HG02885 (cell line): ENCODE measurements around the gene TSHZ2.
A peak's percentile ranks its signal among the peaks of the same experiment; 100 is the strongest.

Source experiments
- ATAC-seq: cut with Tn5 transposase; IDR thresholded peaks from one replicate; pipeline ENCODE4 v1.9.1; 2021; ENCODE audit warnings: mild to moderate bottlenecking; ENCODE audit not compliant: unreplicated experiment, poor library complexity

Gene TSHZ2

GRCh38 chr20:53183181-53183580, 211.0 kb downstream of the TSHZ2 start:
- no peak for ATAC-seq

DNA sequence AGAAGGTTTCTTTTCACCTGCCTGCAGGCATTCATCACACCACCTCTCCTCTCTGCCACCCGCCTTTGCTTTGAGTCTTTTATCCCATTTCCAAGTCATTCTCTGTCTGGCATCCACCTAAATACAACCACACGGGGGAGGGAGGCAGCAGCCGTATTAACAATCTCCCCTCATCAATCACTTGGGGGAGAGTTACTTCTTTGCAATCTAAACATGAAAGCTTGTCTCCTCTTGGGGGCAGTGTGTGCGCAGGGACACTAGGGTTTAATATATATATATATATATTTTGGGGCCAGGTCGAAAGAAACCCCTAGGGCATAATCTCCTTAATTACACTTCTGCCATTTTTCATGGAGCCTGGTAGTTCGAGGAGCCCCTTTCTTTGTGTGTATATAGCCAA, 214.5 kb downstream of the TSHZ2 start:
- ATAC-seq: no peak

- ATAC-seq: no peak
Measured at GRCh38 chr20:53187392-53188068, 215.4 kb downstream of the TSHZ2 start.

DNA sequence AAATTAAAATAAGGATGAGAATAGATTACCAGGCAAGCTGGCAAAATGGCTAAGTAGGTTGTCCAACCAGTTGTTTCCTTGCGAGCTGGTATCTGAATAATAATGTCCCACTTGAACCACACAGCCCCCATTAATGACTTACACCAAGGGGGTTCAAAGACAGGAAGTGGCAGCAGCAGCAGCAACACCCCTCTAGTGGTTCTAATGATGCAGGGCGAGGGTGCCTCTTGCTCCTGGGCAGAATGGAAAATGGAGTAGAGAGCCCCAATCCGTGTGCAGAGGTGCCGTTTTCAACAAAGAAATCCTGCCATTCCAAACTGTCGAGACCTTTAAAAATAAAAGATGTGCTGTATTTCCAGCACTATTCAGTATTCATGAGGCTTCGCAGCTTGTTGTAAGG, 218.1 kb downstream of the TSHZ2 start:
- no peak for ATAC-seq

DNA sequence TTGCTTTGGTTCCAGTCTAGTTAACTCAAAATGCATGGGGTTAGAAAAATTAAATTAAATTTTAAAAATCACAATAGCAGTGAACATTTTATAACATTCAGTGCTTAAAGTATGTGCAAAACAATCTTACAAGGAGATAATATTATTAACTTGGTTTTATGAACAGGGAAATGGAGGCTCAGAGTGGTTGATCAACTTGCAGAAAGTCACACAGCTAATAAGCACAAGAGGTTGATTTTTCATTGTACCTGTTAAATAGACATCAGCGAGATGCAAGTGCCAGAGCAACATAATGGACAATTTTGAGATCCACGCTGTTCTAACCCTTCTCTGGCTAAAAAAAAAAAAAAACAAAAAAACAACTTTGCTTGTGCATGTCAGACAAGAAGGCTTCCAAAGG, 219.8 kb downstream of the TSHZ2 start:
- no peak for ATAC-seq

DNA sequence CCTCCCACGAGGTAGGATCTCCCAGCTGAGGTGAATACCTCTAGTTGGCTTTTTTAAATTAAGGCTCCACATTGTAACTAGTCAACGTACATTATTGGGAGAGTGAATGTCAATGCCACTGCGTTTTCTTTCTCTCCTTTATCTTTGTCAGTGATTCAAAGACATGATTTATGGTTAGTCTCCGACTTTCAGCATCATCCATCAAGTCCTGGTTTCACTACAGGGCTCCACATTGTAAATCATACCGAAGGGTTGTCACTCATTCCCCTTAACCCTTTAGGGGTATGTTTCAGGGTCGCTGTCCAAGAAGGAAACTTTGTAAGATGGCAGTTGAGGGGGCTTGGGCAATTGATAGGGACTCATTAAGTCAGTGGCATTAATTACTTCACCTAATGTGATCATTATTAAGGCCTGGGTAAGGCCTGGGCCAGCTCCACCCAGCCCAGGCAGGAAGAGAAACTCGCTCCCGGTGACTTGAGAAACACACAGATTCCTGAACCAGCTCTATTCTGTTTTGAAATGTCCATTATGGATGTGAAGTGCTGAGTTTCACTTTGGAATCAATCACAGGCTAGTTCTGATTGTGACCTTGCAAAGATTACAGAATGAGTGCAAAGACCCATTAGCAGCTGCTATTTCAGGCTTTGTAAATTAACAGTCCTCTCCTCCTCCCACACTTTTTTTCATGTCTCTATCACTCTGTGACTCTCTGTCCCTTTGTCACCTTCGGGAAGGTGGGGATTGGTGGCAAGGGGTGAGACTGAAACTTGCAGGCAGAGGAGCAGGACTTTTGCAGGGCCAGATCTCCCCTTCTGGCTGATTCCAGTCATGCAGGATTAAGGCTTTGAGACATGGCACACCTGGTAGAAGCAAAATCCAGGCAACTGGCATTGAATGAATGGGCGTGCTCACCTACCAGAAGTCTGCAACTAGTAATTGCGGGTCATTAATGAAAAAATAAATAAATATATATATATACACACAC, 222.4 kb downstream of the TSHZ2 start:
- no peak for ATAC-seq

DNA sequence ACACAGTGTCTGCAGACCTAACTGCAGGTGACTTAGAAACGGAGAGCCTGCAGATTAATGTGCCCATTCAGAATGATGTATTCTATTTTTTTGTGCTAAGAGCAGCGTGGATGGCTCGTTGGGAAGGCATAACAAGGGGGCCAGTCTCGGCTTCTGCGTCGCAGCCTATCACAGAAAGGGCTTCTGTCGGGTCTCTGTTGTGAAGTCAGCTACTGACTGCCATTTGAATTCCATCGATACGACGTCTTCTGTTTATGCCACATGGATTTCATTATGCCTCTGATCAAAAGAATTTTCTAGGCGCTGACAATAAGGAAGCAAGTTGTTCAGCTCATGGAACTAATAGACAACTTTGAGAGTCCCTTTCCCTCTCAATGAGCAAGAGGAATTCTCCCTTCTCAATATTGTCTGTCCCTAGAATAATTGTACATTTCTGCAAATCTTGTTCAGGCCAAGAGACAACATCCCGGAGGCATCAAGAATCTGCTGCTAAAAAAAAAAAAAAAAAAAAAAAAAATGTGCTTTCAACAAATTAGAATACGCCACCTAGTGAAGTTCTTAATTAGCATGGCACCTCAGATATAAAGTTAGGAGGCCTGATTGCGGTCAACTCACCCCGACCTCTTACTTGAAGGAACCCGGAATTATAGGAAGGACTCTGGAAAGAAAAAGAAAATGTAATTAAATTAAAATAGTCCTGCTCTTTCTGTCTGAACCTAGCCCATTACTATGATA, 223.9 kb downstream of the TSHZ2 start:
- ATAC-seq: no peak

DNA sequence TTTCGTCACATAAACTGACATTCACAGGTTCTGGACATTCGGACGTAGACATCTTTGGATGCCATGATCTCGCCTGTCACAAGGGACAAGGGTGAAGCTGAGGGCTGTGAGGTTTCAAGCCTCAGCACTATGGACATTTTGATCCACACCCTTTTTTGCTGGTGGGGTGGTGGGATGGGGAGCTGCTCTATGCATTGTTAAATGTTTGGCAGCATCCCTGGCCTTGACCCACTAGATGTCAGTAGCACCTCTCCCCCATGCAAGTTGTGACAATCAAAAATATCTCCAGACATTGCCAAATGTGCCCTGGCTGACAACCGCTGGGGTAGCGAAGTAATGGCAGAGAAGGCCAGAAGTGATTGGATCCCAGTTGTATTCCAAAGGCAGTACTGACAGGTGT, 229.4 kb downstream of the TSHZ2 start:
- no peak for ATAC-seq

DNA sequence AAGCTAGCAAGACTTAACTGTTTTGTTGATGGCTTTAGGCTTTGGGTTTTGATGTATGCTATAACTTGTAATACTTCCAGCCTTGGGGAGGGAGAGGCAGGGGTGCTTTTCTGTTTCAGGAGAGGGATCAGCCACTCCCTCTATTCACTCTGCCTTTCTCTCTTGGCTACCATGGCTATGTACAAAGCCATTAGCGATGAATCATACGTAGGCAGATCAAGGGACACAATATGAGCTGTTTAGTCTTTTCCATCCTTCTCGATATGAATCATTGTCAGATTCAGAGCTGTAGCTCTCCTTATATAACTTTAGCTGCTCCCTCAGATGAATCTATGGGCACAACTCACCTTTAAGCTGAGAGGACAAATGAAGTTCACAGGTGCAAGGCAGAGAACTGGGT, 230.6 kb downstream of the TSHZ2 start:
- ATAC-seq: no peak

DNA sequence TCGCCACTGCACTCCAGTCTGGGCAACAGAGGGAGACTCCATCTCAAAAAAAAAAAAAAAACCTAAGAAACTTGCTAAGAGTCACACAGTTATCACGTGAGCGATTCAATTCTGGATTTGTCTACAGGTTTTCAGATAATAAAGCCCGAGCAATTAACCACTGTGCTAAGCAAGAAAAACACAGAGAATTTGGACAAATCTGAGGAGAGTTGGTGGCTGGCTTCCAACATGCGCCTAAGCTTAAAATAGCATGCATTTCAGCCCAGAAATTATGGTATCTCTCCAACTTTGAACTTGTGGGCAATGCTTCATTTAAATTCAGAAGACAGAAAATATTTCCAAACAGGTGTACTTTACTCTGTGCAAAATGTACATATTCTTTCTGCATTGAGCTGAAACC, 232.9 kb downstream of the TSHZ2 start:
- no peak for ATAC-seq

DNA sequence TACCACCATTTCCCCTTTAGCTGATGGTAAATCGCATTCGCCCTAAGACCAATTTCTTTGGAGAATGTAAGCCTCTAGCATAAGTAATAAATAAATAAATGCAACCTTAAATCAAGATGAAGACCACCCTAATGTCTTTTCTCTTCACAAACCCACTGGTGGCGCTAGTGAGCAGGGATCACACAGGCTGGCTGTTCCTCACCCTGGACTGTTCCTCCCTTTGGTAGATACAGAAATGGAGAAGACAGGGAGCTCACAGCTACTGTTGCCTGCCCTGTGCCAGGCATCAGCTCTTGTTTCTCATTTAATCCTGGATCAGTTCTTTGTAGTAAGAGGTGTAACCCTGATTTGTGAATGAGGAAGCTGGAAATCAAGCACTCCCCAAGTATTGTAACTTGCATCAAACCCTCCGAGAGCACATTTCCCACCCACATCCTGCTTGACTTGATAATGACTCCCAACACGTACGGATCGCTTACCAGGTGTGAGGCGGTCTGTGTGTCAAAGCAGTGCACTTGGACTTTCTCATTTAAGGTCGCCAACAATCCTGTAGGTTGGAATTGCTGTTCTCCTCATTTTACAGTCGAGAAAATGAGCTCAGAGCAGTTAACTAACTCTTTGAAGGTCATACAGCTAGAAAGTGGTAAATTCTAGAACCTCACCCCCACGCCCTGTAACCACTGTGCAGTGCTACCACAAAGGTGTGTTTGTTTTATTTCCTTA, 236.1 kb downstream of the TSHZ2 start:
- no peak for ATAC-seq

- no peak for ATAC-seq
Measured at GRCh38 chr20:53210041-53210440, 237.9 kb downstream of the TSHZ2 start.

GRCh38 chr20:53210931-53211330, 238.8 kb downstream of the TSHZ2 start:
- ATAC-seq: no peak

DNA sequence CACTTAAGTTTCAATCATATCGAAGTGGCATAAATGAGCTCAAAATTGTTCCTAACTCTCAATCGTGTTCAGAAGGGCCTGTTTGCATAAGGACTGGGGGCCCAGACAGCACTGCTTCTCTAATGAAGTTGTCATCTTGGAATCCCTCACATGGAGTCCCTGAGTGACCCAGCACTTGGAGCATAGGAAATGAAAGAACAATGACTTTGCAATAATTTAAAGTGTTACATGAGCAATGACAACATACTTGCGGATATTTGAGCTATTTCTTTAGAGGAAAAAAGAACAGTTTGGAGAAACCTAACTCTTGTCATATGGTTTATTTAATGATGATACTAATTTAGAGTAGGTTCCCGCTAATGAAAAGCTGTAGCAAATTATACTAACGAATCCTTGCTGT, 239.9 kb downstream of the TSHZ2 start:
- ATAC-seq: no peak

GRCh38 chr20:53214392-53214791, 242.2 kb downstream of the TSHZ2 start:
- no peak for ATAC-seq

DNA sequence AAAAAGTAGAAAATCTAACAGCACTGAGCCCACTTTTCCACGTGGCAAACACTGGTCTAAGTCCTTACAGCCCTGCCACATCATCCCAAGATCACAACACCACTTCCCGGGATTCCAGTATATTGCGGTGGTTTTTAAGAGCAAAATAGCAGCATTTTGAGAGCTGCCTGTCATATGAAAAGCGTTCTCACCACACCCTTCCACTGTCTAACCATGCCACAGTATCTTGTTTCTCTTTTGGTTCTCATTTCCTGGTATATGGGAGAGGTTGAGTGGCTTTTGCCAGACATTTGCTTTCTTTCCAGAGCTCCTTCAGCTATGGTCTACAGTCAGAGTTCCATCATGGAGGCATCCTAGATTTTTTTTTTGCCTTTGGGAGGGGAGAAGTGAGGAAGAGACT, 243.0 kb downstream of the TSHZ2 start:
- no peak for ATAC-seq

DNA sequence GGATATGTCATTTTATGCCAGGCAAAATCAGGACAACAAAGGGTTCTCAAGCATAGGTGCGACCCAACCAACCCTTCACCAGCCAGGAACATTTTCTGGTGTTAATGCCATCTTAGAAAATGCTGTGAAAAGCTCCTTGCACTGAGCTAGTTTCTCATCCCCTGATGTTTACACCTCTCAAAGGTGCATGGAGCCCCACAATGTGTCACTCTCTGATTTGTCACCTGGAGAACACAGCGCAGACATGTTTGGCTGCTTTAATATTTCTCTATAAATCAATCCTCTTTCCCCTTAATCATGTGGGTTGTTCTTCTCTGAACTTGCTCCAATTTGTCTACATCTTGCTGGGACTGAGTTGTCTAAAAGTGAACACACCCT, 244.3 kb downstream of the TSHZ2 start:
- no peak for ATAC-seq

GRCh38 chr20:53216856-53217576, 244.9 kb downstream of the TSHZ2 start:
- ATAC-seq: peak; percentile 81

GRCh38 chr20:53220482-53221307, 248.5 kb downstream of the TSHZ2 start:
- no peak for ATAC-seq
